NCI-H128 (cell line): ENCODE results near the gene NABP1.

Experiments
- DNase-seq: peaks from one replicate; lab custom pipeline; 2025; ENCODE audit not compliant: unreplicated experiment; lab: John Stamatoyannopoulos, UW

The NABP1 gene

DNA sequence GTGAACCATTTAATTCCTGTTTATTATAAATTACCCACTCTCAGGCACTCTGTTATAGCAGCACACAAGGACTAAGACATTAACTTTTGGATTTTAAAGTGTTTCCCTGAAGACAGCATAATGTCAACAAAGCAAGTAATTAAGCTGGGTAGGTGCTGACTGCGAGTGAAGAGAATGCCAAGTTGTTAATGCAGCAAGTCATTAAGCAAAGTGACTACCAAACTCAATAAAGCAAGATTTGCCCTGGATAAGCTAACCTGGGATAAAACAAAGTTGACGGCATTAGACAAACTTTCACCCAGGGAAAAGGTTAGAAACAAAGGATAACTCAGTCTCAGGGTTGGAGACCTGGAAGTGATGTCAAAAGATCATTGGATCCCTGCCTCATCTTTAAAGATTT, 28.4 kb upstream of the NABP1 start:
- no peak for DNase-seq

DNA sequence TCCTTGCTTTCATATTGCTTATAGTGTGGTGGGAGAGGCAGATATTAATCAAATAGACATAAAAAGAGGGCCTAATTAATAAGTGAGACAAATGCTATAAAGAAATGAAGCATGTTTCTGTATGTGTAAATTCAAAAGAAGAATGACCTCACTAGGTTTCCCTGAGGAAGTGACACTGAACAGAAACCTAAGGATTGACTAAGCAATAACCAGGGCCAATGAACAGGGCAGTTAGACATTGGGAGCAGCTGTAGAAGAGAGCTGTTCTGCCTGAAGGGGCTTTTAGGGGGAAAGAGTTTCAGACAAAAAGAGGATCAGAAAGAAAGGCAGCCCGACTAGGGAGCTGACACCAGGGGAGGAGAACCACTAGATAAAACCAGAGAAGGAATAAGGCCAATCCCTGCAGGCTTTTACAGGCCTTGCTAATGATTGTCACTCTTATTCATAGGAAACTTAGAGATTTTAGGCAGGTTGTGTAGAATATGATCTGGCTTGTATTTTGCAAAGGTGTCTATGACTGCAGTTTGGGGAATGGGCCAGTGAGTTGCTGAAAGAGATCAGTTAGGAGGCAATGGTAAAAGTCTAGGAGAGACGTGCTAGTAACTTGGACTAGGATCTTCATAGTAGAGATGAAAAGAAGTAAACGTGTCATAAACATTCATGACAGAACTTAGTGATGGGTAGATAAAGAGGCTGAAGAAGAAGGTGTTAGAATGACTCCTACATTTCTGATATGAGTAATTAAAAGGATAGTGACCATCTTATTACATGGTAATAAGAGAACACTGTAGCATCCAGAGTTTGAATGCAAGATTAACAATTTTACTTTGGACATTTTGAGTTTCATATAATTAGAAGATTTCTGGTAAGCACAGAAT, 26.8 kb upstream of the NABP1 start:
- DNase-seq = no peak

DNA sequence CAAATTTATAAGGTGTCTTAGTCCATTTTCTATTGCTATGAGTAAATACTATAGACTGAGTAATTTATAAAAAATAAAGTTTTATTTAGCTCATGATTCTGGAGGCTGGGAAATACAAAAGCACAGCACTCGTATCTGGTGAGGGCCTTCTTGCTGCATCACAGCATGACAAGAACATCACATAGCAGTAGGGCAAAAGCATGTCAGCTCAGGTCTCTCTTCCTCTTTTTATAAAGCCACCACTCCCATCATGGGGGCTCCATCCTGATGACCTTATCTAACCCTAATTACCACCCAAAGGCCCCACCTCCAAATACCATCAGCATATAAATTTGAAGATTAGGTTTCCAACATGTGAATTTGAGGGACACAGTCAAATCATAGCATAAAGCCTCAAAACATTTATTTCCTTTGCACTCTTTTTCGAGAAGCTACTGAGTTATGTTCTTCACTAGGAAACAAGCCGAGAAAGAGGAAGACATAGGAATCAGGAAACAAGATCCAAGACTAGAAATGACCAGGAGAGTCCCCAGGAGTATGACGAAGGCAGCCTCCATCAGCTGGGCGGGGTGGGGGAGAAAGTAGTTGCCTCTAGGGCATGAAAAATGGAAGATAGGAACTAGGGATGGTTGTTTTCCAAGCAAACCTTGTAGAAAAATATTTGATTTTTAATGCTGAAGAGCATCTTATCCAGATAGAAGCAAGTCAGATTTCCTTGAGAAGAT, 24.1 kb upstream of the NABP1 start:
- no peak for DNase-seq

GRCh38 chr2:191656391-191656790, 21.5 kb upstream of the NABP1 start:
- no peak for DNase-seq

DNA sequence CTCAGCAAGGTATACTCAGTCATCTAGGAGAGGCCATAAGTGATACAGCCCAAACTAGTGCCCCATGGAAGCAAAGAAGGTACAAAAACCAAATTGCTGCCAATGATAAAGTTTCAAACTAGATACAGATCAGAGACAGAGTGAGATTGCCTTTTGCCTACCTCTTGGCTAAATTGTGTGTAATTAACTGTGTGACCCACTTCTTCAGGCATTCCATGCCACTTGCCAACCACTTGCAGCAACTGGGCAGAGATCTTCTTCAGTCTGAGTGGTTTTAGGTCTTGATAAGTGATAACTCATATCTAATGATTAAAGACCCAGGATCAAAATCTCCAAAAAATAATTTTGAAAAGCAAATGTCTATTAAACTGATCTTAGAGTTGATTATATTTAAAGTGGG, 21.1 kb upstream of the NABP1 start:
- no peak for DNase-seq

DNA sequence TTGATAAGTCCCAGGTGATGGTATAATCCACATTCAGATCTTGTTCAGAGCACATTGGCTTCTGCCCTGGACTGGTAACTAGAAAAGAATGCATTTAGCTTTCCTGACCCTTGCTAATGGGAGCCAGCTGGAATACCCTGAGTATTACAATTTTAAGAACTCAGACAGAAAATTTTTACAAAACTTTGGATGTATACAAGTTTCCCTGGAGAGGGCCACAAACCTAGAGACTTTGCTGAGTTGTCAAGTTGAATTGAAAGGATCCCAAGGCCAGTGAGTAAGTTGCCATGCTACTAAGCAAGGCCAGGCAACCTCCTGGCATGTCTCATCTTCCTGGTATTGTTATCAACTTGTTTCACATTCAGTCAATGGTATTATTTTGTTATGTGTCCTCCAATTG, 20.0 kb upstream of the NABP1 start:
- no peak for DNase-seq

GRCh38 chr2:191659198-191659597, 18.7 kb upstream of the NABP1 start:
- DNase-seq = no peak

- no peak for DNase-seq
Observed at GRCh38 chr2:191660575-191660974, 17.4 kb upstream of the NABP1 start.

- DNase-seq = no peak
Observed at GRCh38 chr2:191661097-191661924, 16.6 kb upstream of the NABP1 start.

DNA sequence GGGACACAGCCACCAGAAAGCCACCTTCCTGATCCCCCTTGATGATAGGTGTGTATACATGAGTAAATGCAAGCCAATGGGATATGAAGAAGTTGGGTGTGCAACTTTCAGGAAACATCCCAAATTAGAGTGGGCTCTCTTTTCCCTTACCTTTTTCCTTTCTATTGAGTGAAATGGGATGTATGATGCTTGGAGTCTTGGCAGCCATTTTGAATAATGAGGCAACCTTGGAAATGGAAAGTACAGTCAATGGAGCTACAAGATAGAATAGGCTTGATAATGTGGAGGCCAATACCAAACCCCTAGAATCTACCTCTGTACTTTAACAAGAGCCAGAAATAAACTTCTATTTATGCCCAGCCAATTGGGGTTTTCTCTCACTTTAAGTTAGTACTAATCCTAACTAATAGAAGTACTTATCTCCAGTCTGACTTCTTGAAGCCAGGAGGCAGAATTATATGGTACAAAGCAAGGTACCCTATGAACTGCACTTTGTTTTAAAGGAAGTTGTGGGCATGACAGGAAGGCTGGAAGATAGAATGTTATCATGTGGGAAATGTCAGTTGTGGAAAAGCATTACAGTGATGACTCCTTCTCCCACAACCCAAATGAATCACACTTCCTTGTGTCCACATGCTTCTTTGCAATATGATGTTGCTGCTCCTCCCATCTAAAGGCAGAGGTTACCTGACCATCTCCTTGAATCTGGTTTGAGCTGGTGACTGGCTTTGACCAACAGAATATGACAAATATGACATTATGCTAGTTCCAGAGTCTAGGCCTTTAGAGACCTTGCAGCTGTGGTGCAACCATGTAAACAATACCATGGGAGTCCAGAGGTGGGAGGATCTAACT, 12.9 kb upstream of the NABP1 start:
- DNase-seq = no peak

DNA sequence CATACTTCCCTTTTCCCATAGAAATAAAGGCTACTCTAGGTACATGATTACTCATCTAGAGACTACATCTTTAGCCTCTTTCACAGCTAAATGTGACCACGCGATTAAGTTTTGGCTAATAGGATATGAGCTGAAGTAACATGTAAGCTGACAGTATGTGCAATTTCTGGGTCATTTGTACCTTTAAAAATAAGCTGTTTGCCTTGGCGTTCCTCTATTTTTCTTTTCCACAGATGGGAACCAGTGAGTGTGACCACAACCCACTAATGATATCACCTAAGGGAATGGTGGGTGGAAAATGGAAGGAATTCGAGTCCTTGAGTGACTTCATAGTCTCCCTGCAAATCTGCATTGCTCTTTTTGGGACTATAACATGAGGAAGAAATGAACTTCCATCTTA, 11.7 kb upstream of the NABP1 start:
- DNase-seq = no peak

DNA sequence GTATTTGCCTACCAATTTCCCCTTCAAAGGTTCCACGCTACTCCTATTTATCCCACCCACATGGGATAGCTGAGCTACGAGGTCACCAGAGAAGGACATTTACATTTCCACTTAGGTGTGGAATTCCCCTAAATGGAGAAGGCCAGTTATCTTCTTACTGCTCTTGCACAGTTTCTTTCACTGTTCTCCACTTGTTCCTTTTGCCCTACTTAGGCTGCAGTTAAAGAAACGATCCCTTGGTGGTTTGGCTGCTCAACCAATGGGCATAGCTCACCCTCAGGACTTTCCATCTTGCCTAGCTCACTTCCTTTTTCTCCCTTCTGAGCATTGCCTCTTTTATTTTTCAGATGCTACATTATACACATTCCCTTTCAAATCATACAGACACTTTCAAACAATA, 11.2 kb upstream of the NABP1 start:
- no peak for DNase-seq

- DNase-seq = no peak
Observed at GRCh38 chr2:191670076-191670475, 7.9 kb upstream of the NABP1 start.

DNA sequence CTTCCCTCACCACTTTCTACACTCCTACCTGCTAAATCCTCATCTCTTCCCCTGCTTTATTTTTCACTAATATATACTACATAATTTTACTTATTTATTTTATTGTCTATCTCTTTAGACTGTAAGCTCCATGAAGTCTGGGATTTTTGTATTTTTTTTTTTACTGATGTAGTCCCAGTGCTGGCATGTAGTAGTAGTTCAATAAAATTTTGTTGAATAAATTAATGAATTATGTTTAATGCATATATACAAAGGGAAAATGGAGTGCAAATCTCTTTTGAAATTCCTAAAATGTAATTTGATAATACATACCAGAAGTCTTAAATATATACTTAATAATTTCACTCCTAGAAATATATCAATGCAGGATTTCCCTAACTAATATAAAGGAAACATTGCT, 7.1 kb upstream of the NABP1 start:
- DNase-seq = no peak

DNA sequence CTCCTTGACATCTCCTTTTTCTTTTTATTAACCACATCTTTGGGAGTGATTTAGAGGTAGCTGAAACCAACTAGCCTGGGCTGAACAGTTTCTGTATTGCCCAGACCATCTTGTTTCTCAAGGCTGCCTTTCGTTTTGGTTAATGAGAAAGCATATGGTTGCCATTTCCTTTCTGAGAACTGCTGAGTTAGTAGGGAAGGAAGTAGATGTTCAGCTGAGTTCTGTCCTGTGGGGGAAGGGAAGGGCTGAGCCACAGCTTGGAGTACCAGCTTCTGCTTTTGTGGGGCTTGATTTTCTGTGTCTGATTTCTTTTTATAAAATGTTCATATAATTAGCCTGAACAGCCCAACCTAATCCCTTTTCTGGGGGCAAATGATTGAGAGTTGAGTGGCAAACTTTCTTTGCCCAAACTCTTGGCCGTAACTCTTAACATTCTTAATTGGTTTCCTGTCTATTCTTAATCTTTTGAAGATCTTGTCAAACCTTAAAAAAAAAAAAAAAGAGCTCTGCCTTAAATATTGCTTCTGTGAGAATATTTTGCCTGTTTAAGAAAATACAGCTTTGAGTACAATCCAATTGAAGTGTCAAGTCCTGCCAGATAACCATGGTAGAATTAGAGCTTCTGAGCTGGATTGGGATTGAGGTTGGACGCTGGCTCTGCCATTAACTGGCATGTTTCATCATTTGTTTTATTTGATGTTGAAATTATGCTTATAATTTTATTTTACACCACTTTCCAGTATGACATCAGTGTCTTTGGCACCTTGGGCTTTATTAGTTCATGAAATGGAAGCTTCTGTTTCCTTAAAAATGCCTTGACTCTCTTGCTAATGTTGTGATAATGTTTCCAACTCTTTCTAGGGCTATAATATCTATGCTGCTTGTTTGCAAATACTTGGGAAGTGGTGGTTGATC, 1.9 kb upstream of the NABP1 start:
- no peak for DNase-seq

- DNase-seq = no peak
Observed at GRCh38 chr2:191676790-191677645, 918 bp upstream of the NABP1 start.

GRCh38 chr2:191678437-191679100, 633 bp downstream of the NABP1 start:
- DNase-seq = no peak
